ENCODE results near the gene MAST4.

DNA sequence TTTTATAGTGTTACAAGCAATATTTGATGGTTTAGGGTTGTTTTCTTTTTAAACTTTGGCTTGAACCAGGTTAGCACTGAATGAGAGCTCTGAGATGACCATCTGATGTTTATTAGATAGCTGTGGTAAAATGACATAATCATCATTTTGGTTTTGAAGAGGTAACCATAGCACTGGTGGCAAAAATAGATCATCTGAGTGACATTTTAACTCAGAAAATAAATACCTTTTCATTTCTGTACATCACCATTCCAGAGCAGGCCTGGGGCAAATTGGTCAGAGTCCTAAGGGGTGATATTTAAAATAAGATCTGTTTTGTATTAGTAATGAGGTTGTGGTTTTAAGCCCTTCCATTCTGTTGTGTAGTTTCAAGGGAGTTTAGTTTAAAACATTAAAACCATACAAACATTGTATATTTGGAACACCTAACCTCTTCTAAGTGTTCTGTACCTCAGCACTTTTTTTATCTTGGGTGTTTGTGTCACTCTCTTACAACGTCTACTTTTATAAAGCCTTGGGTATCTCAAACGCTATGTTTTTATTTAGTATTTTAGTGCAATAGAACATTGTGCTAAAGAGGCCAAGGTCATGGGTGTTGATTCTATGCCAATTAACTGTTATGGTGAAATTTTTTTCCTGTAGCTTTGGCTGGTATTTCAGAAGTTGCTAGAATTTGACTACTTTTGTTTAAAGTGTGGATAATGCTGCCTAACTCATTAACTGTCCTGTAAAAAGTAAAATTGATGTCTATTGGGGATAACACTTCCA is 434.3 kb downstream of the MAST4 start:
- TF ChIP-seq POLR2A (IDR thresholded peaks at IDR 0.05; ENCODE audit: low read depth, low read length) (no peak), POLR2AphosphoS5 (IDR thresholded peaks at IDR 0.05; ENCODE audit: low read depth, low read length) (no peak), TAF1 (IDR thresholded peaks at IDR 0.05; ENCODE audit: borderline replicate concordance, low read depth, low read length) (no peak)

Data from GM12892 (cell line).